ENCODE measurements around the gene PCDH15. TPM values are rescaled to one million over a fixed set of nuclear protein-coding genes. Genes with fewer than 3 reads are reported as not detected.
A peak's percentile ranks its signal among the peaks of the same experiment; 100 is the strongest.

The PCDH15 gene
- total RNA-seq, 1 experiment from 2014 or later, result 0.59 TPM

DNA sequence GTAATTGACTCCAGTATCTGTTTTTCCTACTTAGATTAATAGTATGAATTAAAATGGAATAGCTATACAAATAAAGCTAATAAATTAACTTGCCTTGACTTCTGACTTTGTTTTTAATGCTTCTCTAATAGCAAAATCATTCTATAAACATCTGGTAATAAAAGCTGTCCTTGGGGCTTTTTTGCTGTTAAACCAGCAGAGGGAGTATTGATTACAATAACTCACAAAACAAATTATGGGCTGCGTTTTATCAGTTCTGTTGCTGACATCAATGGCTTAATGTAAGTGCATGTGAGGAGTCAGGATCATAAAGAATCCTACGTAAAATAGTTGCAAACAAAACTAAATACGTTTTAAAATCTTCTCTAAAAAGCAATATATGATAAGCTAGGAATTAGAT is 667.8 kb downstream of the PCDH15 start:
- H3K4me3 Mint-ChIP-seq, result no peak overlapping the region
- no peaks in the 10 kb centered on the region for H3K27me3 Mint-ChIP-seq (ENCODE audit: low read depth)
- CTCF ChIA-PET, result interaction anchor here (0.6 to 1.0 kb wide), 4 partner anchors 14 to 1315 kb away, joined by 3 to 4 read pairs (median 4); no protein-coding TSS in a partner anchor
- H3K4me1 Mint-ChIP-seq, result peaks cover 16% of the 10 kb centered on the region
- peaks cover 22% of the 10 kb centered on the region for H3K36me3 Mint-ChIP-seq
- POLR2A ChIA-PET, result no interaction called here
- no peak for TF ChIP-seq GRHL2 (CRISPR knock-in tag; IDR thresholded peaks at IDR 0.05; ENCODE audit: insufficient replicate concordance, severe bottlenecking)
- TF ChIP-seq, protein P1, sequence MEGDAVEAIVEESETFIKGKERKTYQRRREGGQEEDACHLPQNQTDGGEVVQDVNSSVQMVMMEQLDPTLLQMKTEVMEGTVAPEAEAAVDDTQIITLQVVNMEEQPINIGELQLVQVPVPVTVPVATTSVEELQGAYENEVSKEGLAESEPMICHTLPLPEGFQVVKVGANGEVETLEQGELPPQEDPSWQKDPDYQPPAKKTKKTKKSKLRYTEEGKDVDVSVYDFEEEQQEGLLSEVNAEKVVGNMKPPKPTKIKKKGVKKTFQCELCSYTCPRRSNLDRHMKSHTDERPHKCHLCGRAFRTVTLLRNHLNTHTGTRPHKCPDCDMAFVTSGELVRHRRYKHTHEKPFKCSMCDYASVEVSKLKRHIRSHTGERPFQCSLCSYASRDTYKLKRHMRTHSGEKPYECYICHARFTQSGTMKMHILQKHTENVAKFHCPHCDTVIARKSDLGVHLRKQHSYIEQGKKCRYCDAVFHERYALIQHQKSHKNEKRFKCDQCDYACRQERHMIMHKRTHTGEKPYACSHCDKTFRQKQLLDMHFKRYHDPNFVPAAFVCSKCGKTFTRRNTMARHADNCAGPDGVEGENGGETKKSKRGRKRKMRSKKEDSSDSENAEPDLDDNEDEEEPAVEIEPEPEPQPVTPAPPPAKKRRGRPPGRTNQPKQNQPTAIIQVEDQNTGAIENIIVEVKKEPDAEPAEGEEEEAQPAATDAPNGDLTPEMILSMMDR (IDR thresholded peaks at IDR 0.05), result peak; percentile 28; the same call in 1 of the 2 replicates
- DNase-seq (ENCODE audit: low spot score), result no peak
- no peak for ATAC-seq
- no peak overlapping the region for H3K27ac Mint-ChIP-seq
- H3K9me3 Mint-ChIP-seq, result peaks cover 24% of the 10 kb centered on the region

DNA sequence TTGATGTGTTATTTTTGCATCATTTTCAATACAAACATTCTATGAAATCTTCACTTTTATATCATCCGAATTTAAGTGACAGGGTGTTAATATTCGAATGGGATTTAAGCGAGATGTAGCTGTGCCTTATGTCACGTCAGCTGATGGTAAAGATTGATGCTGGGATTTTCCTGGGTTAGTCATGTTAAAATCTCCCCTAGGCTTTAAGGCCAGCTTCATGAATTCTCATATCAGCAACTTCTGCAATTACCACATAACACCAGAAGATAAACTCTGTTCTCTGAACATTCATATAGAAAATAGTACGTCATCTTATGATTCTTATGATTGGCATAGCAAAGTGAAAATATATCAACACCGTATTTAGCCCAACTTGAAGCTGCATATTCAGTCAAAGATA is 669.2 kb downstream of the PCDH15 start:
- DNase-seq (ENCODE audit: low spot score) (no peak), ATAC-seq (no peak)
- Mint-ChIP-seq H3K36me3 (peaks cover 12% of the 10 kb centered on the region), H3K4me3 (no peak overlapping the region), H3K27ac (no peak overlapping the region), H3K27me3 (ENCODE audit: low read depth) (no peaks in the 10 kb centered on the region), H3K4me1 (peaks cover 16% of the 10 kb centered on the region), H3K9me3 (peaks cover 16% of the 10 kb centered on the region)
- TF ChIP-seq, protein P2, sequence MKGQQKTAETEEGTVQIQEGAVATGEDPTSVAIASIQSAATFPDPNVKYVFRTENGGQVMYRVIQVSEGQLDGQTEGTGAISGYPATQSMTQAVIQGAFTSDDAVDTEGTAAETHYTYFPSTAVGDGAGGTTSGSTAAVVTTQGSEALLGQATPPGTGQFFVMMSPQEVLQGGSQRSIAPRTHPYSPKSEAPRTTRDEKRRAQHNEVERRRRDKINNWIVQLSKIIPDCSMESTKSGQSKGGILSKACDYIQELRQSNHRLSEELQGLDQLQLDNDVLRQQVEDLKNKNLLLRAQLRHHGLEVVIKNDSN (CRISPR knock-in tag; IDR thresholded peaks at IDR 0.05), result no peak
- TF ChIP-seq, protein P3, sequence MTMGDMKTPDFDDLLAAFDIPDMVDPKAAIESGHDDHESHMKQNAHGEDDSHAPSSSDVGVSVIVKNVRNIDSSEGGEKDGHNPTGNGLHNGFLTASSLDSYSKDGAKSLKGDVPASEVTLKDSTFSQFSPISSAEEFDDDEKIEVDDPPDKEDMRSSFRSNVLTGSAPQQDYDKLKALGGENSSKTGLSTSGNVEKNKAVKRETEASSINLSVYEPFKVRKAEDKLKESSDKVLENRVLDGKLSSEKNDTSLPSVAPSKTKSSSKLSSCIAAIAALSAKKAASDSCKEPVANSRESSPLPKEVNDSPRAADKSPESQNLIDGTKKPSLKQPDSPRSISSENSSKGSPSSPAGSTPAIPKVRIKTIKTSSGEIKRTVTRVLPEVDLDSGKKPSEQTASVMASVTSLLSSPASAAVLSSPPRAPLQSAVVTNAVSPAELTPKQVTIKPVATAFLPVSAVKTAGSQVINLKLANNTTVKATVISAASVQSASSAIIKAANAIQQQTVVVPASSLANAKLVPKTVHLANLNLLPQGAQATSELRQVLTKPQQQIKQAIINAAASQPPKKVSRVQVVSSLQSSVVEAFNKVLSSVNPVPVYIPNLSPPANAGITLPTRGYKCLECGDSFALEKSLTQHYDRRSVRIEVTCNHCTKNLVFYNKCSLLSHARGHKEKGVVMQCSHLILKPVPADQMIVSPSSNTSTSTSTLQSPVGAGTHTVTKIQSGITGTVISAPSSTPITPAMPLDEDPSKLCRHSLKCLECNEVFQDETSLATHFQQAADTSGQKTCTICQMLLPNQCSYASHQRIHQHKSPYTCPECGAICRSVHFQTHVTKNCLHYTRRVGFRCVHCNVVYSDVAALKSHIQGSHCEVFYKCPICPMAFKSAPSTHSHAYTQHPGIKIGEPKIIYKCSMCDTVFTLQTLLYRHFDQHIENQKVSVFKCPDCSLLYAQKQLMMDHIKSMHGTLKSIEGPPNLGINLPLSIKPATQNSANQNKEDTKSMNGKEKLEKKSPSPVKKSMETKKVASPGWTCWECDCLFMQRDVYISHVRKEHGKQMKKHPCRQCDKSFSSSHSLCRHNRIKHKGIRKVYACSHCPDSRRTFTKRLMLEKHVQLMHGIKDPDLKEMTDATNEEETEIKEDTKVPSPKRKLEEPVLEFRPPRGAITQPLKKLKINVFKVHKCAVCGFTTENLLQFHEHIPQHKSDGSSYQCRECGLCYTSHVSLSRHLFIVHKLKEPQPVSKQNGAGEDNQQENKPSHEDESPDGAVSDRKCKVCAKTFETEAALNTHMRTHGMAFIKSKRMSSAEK (CRISPR knock-in tag; IDR thresholded peaks at IDR 0.05; ENCODE audit: borderline replicate concordance), result no peak
- CTCF ChIA-PET, result interaction anchor here (1.2 kb wide), 1 partner anchor 1314 kb away, joined by 4 read pairs; no protein-coding TSS in a partner anchor
- POLR2A ChIA-PET, result no interaction called here

DNA sequence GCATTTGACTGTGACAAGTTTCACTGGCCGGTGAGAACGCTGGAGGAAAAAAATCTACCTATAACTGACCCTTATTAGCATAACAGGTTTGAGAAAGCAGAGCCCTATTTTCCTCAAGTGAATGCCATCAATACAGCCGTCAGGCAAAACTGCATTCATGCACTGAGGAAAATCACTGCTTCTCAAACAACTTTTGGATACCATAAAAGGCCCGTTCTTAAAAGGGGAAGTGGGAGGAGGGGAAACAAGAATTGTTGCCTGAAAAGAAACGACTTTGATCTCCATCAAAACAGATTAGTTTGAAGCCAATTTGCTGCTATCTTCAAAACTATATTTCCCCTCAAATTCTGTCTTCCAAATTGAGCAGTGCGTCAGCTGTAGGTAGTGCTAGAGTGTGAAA is 670.6 kb downstream of the PCDH15 start:
- DNase-seq (ENCODE audit: low spot score), result no peak
- peaks cover under 1% of the 10 kb centered on the region; the same call in 1 of the 2 replicates for H3K36me3 Mint-ChIP-seq
- POLR2A ChIA-PET, result no interaction called here
- no peak for ATAC-seq
- TF ChIP-seq, protein P4, sequence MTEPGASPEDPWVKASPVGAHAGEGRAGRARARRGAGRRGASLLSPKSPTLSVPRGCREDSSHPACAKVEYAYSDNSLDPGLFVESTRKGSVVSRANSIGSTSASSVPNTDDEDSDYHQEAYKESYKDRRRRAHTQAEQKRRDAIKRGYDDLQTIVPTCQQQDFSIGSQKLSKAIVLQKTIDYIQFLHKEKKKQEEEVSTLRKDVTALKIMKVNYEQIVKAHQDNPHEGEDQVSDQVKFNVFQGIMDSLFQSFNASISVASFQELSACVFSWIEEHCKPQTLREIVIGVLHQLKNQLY (CRISPR knock-in tag; IDR thresholded peaks at IDR 0.05), result no peak
- no peak for TF ChIP-seq CREB1 (CRISPR knock-in tag; IDR thresholded peaks at IDR 0.05)
- no peak for TF ChIP-seq MYBL2 (CRISPR knock-in tag; IDR thresholded peaks at IDR 0.05)
- no peak for TF ChIP-seq ETV6 (CRISPR knock-in tag; IDR thresholded peaks at IDR 0.05)
- TF ChIP-seq, protein P5, sequence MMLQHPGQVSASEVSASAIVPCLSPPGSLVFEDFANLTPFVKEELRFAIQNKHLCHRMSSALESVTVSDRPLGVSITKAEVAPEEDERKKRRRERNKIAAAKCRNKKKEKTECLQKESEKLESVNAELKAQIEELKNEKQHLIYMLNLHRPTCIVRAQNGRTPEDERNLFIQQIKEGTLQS (CRISPR knock-in tag; conservative IDR thresholded peaks at IDR 0.05), result no peak
- no peak for TF ChIP-seq JAZF1 (CRISPR knock-in tag; IDR thresholded peaks at IDR 0.05)
- TF ChIP-seq, protein P6, sequence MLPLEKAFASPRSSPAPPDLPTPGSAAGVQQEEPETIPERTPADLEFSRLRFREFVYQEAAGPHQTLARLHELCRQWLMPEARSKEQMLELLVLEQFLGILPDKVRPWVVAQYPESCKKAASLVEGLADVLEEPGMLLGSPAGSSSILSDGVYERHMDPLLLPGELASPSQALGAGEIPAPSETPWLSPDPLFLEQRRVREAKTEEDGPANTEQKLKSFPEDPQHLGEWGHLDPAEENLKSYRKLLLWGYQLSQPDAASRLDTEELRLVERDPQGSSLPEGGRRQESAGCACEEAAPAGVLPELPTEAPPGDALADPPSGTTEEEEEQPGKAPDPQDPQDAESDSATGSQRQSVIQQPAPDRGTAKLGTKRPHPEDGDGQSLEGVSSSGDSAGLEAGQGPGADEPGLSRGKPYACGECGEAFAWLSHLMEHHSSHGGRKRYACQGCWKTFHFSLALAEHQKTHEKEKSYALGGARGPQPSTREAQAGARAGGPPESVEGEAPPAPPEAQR (CRISPR knock-in tag; IDR thresholded peaks at IDR 0.05), result no peak
- TF ChIP-seq, protein P7, sequence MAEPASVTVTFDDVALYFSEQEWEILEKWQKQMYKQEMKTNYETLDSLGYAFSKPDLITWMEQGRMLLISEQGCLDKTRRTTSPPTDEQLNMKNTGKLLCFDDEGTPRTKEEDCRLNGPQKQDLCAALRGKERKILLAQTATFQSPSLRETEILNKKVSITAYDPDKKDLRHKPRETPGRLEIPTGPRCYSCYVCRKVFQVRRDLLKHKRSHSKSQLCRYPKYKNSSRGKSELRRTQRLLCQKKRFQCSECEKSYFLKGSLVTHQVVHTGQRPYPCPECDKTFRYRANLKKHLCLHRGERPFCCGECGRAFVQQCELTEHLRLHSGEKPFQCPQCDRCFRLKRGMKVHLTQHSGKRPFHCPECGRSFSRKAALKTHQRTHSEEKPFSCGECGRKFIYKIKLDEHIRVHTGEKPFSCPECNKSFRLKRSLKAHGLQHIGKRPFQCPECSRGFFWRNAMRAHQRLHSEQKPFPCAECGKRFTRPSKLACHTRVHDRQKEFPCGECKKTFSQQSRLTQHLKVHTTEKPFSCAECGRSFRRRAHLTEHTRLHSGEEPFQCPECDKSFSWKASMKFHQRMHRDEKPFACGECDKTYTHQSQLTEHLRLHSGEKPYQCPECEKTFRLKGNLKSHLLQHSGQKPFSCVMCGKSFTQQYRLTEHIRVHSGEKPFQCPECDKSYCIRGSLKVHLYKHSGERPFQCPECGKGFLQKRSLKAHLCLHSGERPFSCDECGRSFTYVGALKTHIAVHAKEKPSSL (CRISPR knock-in tag; conservative IDR thresholded peaks at IDR 0.05), result no peak
- TF ChIP-seq TCF7 (CRISPR knock-in tag; IDR thresholded peaks at IDR 0.05; ENCODE audit: low read depth), result no peak
- TF ChIP-seq, protein P8, sequence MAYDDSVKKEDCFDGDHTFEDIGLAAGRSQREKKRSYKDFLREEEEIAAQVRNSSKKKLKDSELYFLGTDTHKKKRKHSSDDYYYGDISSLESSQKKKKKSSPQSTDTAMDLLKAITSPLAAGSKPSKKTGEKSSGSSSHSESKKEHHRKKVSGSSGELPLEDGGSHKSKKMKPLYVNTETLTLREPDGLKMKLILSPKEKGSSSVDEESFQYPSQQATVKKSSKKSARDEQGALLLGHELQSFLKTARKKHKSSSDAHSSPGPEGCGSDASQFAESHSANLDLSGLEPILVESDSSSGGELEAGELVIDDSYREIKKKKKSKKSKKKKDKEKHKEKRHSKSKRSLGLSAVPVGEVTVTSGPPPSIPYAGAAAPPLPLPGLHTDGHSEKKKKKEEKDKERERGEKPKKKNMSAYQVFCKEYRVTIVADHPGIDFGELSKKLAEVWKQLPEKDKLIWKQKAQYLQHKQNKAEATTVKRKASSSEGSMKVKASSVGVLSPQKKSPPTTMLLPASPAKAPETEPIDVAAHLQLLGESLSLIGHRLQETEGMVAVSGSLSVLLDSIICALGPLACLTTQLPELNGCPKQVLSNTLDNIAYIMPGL (CRISPR knock-in tag; IDR thresholded peaks at IDR 0.05), result no peak
- TF ChIP-seq HMGA2 (CRISPR knock-in tag; IDR thresholded peaks at IDR 0.05), result no peak
- no peak for TF ChIP-seq NR3C1 (CRISPR knock-in tag; conservative IDR thresholded peaks at IDR 0.05; ENCODE audit: low read depth)
- H3K27ac Mint-ChIP-seq, result peak overlapping the region; percentile 68; the same call in 1 of the 2 replicates
- peaks cover 16% of the 10 kb centered on the region for H3K4me1 Mint-ChIP-seq
- CTCF ChIA-PET, result no interaction called here
- peaks cover 4% of the 10 kb centered on the region for H3K9me3 Mint-ChIP-seq
- H3K4me3 Mint-ChIP-seq, result no peak overlapping the region
- no peaks in the 10 kb centered on the region for H3K27me3 Mint-ChIP-seq (ENCODE audit: low read depth)

Measured in WTC11 (cell line).